ENCODE results near the gene CH25H. TPM values are rescaled to one million over a fixed set of nuclear protein-coding genes. Genes with fewer than 3 reads are reported as not detected.

The CH25H gene
- total RNA-seq, 1 donor from 2014 or later, result not detected

- Mint-ChIP-seq H3K36me3 (ENCODE audit: unreplicated experiment) (peaks cover 4% of the 10 kb centered on the region), H3K4me1 (ENCODE audit: unreplicated experiment) (peaks cover 7% of the 10 kb centered on the region), H3K4me3 (ENCODE audit: unreplicated experiment) (no peak overlapping the region), H3K27me3 (ENCODE audit: unreplicated experiment) (peaks cover 14% of the 10 kb centered on the region), H3K9me3 (ENCODE audit: unreplicated experiment) (no peaks in the 10 kb centered on the region), H3K27ac (ENCODE audit: unreplicated experiment) (no peak overlapping the region)
- DNase-seq (ENCODE audit: extremely low spot score, unreplicated experiment), result no peak
- TF ChIP-seq CTCF (IDR thresholded peaks at IDR 0.05), result no peak
Measured at GRCh38 chr10:89214566-89215165, 7.5 kb upstream of the CH25H start.

GRCh38 chr10:89213191-89213808 is 6.2 kb upstream of the CH25H start:
- Mint-ChIP-seq H3K27me3 (ENCODE audit: unreplicated experiment) (peaks cover 16% of the 10 kb centered on the region), H3K4me3 (ENCODE audit: unreplicated experiment) (no peak overlapping the region), H3K36me3 (ENCODE audit: unreplicated experiment) (peaks cover 4% of the 10 kb centered on the region), H3K27ac (ENCODE audit: unreplicated experiment) (no peak overlapping the region), H3K9me3 (ENCODE audit: unreplicated experiment) (no peaks in the 10 kb centered on the region), H3K4me1 (ENCODE audit: unreplicated experiment) (peaks cover 7% of the 10 kb centered on the region)
- TF ChIP-seq CTCF (IDR thresholded peaks at IDR 0.05), result peak; percentile 71
- DNase-seq (ENCODE audit: extremely low spot score, unreplicated experiment), result no peak

- Mint-ChIP-seq H3K4me1 (ENCODE audit: unreplicated experiment) (peaks cover 18% of the 10 kb centered on the region), H3K27ac (ENCODE audit: unreplicated experiment) (no peak overlapping the region), H3K36me3 (ENCODE audit: unreplicated experiment) (peaks cover 4% of the 10 kb centered on the region), H3K4me3 (ENCODE audit: unreplicated experiment) (no peak overlapping the region), H3K27me3 (ENCODE audit: unreplicated experiment) (peaks cover 28% of the 10 kb centered on the region), H3K9me3 (ENCODE audit: unreplicated experiment) (no peaks in the 10 kb centered on the region)
- TF ChIP-seq CTCF (IDR thresholded peaks at IDR 0.05), result no peak
- no peak for DNase-seq (ENCODE audit: extremely low spot score, unreplicated experiment)
Measured at GRCh38 chr10:89210794-89211425, 3.8 kb upstream of the CH25H start.

GRCh38 chr10:89209718-89210117 is 2.6 kb upstream of the CH25H start:
- peaks cover 28% of the 10 kb centered on the region for H3K27me3 Mint-ChIP-seq (ENCODE audit: unreplicated experiment)
- no peak for TF ChIP-seq CTCF (IDR thresholded peaks at IDR 0.05)
- no peak overlapping the region for H3K27ac Mint-ChIP-seq (ENCODE audit: unreplicated experiment)
- no peak for DNase-seq (ENCODE audit: extremely low spot score, unreplicated experiment)
- no peak overlapping the region for H3K4me3 Mint-ChIP-seq (ENCODE audit: unreplicated experiment)
- H3K4me1 Mint-ChIP-seq (ENCODE audit: unreplicated experiment), result peaks cover 21% of the 10 kb centered on the region
- no peaks in the 10 kb centered on the region for H3K9me3 Mint-ChIP-seq (ENCODE audit: unreplicated experiment)
- peaks cover 3% of the 10 kb centered on the region for H3K36me3 Mint-ChIP-seq (ENCODE audit: unreplicated experiment)

- peaks cover 28% of the 10 kb centered on the region for H3K27me3 Mint-ChIP-seq (ENCODE audit: unreplicated experiment)
- no peak for TF ChIP-seq CTCF (IDR thresholded peaks at IDR 0.05)
- DNase-seq (ENCODE audit: extremely low spot score, unreplicated experiment), result no peak
- H3K36me3 Mint-ChIP-seq (ENCODE audit: unreplicated experiment), result no peaks in the 10 kb centered on the region
- H3K4me3 Mint-ChIP-seq (ENCODE audit: unreplicated experiment), result peak overlapping the region; percentile 72
- H3K4me1 Mint-ChIP-seq (ENCODE audit: unreplicated experiment), result peaks cover 21% of the 10 kb centered on the region
- no peak overlapping the region for H3K27ac Mint-ChIP-seq (ENCODE audit: unreplicated experiment)
- no peaks in the 10 kb centered on the region for H3K9me3 Mint-ChIP-seq (ENCODE audit: unreplicated experiment)
Measured at GRCh38 chr10:89207801-89208551, 859 bp upstream of the CH25H start.
